Astrocyte of the cerebellum (primary cell): ENCODE measurements around the gene MYO1E.

Experiments
- DNase-seq: peaks from one replicate; pipeline ENCODE4 v3.0.0-alpha.2; 2011; ENCODE audit warnings: low read depth
- H3K4me3 ChIP-seq: 2 replicates; pipeline ENCODE4 v1.5.1; 2011; ENCODE audit warnings: mild to moderate bottlenecking, low read depth, low read length, moderate library complexity
- in situ Hi-C: cut with HindIII; loops from 2 replicates; pipeline ENCODE4 v1.10.0; 2017; ENCODE audit warnings: low sequenced_read_pairs
- TF ChIP-seq, protein P1 (sequence below): IDR thresholded peaks from 2 replicates; pipeline ENCODE4 v1.5.1; 2012; ENCODE audit warnings: low read length, low read depth, moderate library complexity, mild to moderate bottlenecking; ENCODE audit errors: missing control alignments

The MYO1E gene

DNA sequence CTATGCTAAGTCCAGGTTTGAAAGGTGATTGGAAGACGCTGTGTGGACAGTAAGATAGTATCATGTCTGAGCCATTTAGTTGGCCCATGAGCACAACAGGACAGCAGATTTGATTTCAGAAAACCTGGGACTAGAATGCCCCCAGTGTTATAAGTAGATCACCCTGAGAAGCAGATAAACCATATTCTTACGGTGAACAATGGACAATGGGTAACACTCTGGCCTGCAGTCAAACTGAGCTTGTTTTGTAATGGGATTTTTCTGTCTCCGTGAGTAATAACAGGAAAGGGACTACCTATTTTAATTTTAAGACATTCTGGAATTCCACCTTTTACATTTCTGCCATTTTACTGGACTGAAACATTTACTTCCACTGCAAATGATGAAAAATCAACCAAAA, 94.6 kb downstream of the MYO1E start:
- in situ Hi-C loops = no loop called here
- no peak overlapping the region for H3K4me3 ChIP-seq
- TF ChIP-seq, protein P1, sequence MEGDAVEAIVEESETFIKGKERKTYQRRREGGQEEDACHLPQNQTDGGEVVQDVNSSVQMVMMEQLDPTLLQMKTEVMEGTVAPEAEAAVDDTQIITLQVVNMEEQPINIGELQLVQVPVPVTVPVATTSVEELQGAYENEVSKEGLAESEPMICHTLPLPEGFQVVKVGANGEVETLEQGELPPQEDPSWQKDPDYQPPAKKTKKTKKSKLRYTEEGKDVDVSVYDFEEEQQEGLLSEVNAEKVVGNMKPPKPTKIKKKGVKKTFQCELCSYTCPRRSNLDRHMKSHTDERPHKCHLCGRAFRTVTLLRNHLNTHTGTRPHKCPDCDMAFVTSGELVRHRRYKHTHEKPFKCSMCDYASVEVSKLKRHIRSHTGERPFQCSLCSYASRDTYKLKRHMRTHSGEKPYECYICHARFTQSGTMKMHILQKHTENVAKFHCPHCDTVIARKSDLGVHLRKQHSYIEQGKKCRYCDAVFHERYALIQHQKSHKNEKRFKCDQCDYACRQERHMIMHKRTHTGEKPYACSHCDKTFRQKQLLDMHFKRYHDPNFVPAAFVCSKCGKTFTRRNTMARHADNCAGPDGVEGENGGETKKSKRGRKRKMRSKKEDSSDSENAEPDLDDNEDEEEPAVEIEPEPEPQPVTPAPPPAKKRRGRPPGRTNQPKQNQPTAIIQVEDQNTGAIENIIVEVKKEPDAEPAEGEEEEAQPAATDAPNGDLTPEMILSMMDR = no peak
- no peak for DNase-seq

DNA sequence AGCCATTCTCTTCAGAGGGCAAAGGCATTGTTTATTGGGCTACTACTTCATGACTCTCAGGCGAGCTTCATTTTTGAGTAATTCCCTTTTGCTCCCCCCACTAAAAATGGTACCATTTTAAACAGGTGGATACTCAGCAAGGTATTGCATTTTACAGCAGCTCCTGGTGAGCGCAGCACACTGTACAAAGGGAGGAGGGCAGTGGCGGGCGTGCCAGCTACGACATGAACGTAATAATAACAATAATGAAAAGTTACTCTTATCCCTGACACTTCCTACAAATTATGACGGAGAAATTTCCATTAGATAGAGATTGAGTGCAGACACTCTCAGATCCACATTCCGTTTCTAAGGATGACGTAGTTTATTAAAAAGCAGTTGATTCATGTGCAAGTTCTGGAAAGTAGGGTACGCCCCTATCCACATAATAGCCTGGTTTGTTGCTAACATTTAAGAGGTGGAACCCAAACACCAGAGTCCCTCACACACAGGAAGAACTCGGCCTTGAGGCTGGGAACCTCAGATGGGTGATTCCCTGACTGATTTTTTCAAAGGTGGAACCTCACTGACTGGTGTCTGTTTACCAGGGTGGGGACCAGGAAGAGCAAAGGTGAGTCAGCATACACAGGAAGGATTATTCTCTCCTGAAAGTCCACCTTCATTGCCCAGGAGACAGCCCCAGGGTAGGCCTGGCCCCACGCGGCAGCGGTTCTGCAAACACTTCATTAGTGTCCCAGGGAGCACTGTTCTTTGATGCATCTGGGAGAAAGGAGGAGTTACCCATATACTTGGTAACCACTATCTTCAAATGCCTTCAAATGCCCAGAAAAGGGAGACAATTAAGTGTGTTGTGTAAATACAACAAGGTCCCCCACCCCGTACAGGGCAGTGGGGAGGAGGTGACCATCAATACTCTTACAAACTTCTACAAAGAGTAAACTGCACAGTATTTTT, 96.2 kb downstream of the MYO1E start:
- TF ChIP-seq, protein P1 = no peak
- in situ Hi-C loops = no loop called here
- no peak overlapping the region for H3K4me3 ChIP-seq
- no peak for DNase-seq

DNA sequence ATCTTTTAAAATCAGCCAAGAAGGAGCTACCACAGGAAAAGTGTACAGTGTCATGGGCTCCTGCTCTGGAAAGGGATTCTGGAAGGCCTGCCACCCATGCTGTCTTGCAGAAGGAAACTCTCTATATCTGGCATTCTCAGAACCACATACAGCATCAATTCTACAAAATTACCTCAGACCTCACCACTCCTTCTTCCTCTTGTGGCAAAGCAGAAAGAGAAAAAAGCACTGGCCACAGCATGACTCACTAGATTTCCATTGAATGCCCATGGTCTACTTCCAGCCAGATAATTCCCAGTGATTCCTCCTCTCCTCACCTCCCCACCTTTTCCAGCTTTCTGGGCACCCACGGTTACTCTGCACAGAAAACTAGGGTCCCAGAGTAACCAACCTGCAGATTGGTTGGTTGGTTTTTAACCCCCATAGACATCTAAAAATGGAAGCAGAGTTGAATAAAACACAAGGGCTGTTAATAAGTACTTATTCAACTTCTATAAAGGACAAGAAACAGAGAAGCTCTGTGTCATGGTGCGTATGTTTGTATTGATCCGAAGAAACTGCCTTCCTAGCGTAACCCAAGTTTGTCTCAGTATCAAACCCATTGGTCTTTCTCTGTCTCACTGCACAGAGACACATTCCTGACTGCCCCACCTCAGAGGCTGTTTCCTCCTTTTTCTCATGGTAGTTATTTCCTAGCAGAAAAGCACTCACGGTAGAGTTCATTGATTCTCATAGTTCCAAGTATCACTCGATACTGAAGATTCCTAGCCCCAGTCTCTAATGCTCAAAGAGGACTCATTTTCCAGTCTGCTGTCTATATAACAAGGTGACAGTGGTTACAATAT, 98.3 kb downstream of the MYO1E start:
- TF ChIP-seq, protein P1 = no peak
- no peak overlapping the region for H3K4me3 ChIP-seq
- in situ Hi-C loops = no loop called here
- peak; percentile 61 for DNase-seq

DNA sequence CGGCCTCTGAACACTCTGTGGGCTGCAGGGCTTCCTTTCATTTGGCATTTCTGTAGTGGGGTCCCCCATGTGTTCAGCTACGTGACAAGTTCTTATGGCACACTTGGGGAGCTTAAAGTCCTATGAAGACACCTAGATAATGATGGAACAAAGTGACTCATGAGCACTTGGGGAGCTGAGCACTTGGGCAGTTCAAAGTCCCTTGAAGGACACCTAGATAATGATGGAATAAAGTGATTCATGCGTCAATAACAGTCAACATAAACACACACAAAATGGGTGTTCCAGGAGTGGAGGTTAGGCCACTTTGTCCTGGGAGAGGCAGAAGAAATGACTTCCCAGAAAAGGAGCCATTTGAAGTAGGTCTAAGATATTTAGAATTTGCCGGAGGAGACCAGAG, 99.4 kb downstream of the MYO1E start:
- no peak overlapping the region for H3K4me3 ChIP-seq
- in situ Hi-C loops = no loop called here
- no peak for DNase-seq
- TF ChIP-seq, protein P1 = no peak

DNA sequence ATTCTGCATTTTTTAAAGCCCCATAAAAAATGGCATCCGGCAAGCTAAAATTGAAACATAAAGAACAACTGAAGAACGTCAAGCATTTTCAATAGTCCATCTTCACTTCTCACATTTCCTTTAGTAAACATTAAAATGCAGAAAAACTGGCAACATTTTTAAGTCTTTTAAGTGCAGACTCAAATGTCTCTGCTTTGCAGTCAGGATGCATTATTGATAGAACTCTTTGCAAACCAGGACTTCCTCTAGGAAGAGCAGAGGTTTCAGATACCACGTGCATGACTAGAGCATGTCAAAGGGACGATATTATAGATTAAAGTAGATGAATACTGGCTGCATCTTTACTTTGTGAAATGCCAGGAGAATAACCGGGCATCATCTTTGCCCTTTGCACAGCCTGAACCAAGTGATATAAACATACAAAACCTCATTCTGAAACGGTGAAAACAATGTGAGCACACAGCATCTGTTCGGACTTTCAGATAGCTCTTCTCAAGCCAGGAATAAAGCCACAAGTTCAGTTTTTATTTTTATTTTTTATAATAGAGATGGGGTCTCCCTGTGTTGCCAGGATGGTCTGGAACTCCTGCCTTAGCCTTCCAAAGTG, 101.0 kb downstream of the MYO1E start:
- DNase-seq = no peak
- H3K4me3 ChIP-seq = no peak overlapping the region
- in situ Hi-C loops = no loop called here
- TF ChIP-seq, protein P1 = no peak

DNA sequence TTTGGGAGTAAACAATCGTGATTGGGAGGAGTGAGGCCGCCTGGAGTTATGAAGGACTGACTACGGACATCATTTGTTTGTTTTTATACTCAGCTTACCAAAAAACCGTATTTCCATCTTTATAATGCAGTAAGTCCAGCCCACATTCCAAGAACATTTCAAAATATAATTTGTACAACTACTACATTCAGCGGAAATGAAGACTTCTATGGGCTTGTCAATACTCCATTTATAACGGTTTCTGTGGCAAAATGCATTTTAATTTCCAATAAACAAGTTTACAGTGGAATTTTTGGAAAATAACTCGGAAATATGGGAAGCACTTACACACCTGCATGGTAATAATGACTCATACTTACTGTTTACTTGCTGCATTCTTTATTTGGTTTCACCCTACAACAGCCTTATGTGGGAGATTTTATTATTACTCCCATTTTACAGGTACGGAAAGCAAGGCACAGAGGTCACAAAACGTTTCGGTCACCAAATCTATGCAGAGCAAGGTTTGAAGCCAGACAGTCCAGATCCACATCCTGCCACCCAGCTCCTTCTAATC, 103.7 kb downstream of the MYO1E start:
- TF ChIP-seq, protein P1 = no peak
- in situ Hi-C loops = no loop called here
- H3K4me3 ChIP-seq = no peak overlapping the region
- no peak for DNase-seq
